HG02852 (cell line): ENCODE results near the gene PLEKHG4B.
"Not testable (repeated sequence)": the region's sequence is repeated elsewhere in the genome, so short reads cannot be mapped to it uniquely, and the experiment has no call there.

Experiments
- ATAC-seq: cut with Tn5 transposase; IDR thresholded peaks from one replicate; pipeline ENCODE4 v1.9.1; 2021; ENCODE audit warnings: mild to moderate bottlenecking, moderate library complexity; ENCODE audit not compliant: unreplicated experiment

PLEKHG4B gene

GRCh38 chr5:91556-92263, at the start of gene PLEKHG4B:
Gene PLEKHG4B, plus strand, starts transcription at chr5:92168. Its CDS starts 64 bp downstream, at chr5:92232.
- ATAC-seq, result no peak

GRCh38 chr5:42250-42649, 49.7 kb upstream of the PLEKHG4B start:
- no peak for ATAC-seq

GRCh38 chr5:48192-48591, 43.8 kb upstream of the PLEKHG4B start:
- no peak for ATAC-seq

GRCh38 chr5:49530-49929, 42.4 kb upstream of the PLEKHG4B start:
- not testable (repeated sequence) for ATAC-seq

- ATAC-seq, result no peak
These were observed 41.9 kb upstream of the PLEKHG4B start for GRCh38 chr5:49953-50544.

GRCh38 chr5:50724-51499, 41.1 kb upstream of the PLEKHG4B start:
- ATAC-seq, result no peak

- no peak for ATAC-seq
These were observed 40.5 kb upstream of the PLEKHG4B start for GRCh38 chr5:51500-51823.

GRCh38 chr5:53381-54174, 38.4 kb upstream of the PLEKHG4B start:
- no peak for ATAC-seq

- ATAC-seq, result no peak
These were observed 37.7 kb upstream of the PLEKHG4B start for GRCh38 chr5:54175-54730.

- no peak for ATAC-seq
These were observed 36.9 kb upstream of the PLEKHG4B start for GRCh38 chr5:54876-55569.

GRCh38 chr5:56561-57290, 35.2 kb upstream of the PLEKHG4B start:
- no peak for ATAC-seq

GRCh38 chr5:60250-60649, 31.7 kb upstream of the PLEKHG4B start:
- ATAC-seq, result not testable (repeated sequence)

- ATAC-seq, result no peak
These were observed 21.5 kb upstream of the PLEKHG4B start for GRCh38 chr5:70440-70839.

GRCh38 chr5:72316-73180, 19.4 kb upstream of the PLEKHG4B start:
- ATAC-seq, result not testable (repeated sequence)

- not testable (repeated sequence) for ATAC-seq
These were observed 18.9 kb upstream of the PLEKHG4B start for GRCh38 chr5:73181-73447.

- ATAC-seq, result no peak
These were observed 18.0 kb upstream of the PLEKHG4B start for GRCh38 chr5:73768-74502.

- no peak for ATAC-seq
These were observed 17.4 kb upstream of the PLEKHG4B start for GRCh38 chr5:74503-75109.
